ENCODE results near the gene RIPOR3.
"Not testable (repeated sequence)": the region's sequence is repeated elsewhere in the genome, so short reads cannot be mapped to it uniquely, and the experiment has no call there.

Gene RIPOR3

GRCh38 chr20:50604451-50604850 is 86.9 kb downstream of the RIPOR3 start:
- no peak for DNase-seq

- DNase-seq = no peak
These were observed 88.8 kb downstream of the RIPOR3 start for GRCh38 chr20:50602432-50603088.

- no peak for DNase-seq
These were observed 89.6 kb downstream of the RIPOR3 start for GRCh38 chr20:50601511-50602431.

GRCh38 chr20:50600281-50600895 is 91.0 kb downstream of the RIPOR3 start:
- no peak for DNase-seq

GRCh38 chr20:50598768-50599167 is 92.6 kb downstream of the RIPOR3 start:
- DNase-seq = not testable (repeated sequence)

- no peak for DNase-seq
These were observed 93.3 kb downstream of the RIPOR3 start for GRCh38 chr20:50598074-50598473.

- no peak for DNase-seq
These were observed 93.9 kb downstream of the RIPOR3 start for GRCh38 chr20:50597406-50597969.

- no peak for DNase-seq
These were observed 94.7 kb downstream of the RIPOR3 start for GRCh38 chr20:50596694-50597021.

GRCh38 chr20:50595988-50596693 is 95.2 kb downstream of the RIPOR3 start:
- no peak for DNase-seq

GRCh38 chr20:50595433-50595895 is 95.9 kb downstream of the RIPOR3 start:
- no peak for DNase-seq

GRCh38 chr20:50594591-50595432 is 96.5 kb downstream of the RIPOR3 start:
- no peak for DNase-seq

- DNase-seq = no peak
These were observed 97.1 kb downstream of the RIPOR3 start for GRCh38 chr20:50594231-50594590.

- DNase-seq = no peak
These were observed 98.4 kb downstream of the RIPOR3 start for GRCh38 chr20:50593005-50593335.

- no peak for DNase-seq
These were observed 98.9 kb downstream of the RIPOR3 start for GRCh38 chr20:50592282-50593004.

- no peak for DNase-seq
These were observed 100.0 kb downstream of the RIPOR3 start for GRCh38 chr20:50591233-50591852.

- no peak for DNase-seq
These were observed 101.0 kb downstream of the RIPOR3 start for GRCh38 chr20:50590348-50590664.

- DNase-seq = no peak
These were observed 101.6 kb downstream of the RIPOR3 start for GRCh38 chr20:50589548-50590347.

GRCh38 chr20:50588034-50588736 is 103.2 kb downstream of the RIPOR3 start:
- peak; percentile 85 to 86 for DNase-seq

- DNase-seq = no peak
These were observed 103.9 kb downstream of the RIPOR3 start for GRCh38 chr20:50587291-50587961.
